SU-DHL-6 (cell line): ENCODE results near the gene RNF180.

ENCODE experiments used
- H2AFZ ChIP-seq: fragments of 200-600 bp; sonication (generic); 2 replicates; pipeline ENCODE4 v1.6.1; 2014; ENCODE audit warnings: low read depth, mild to moderate bottlenecking, moderate library complexity, mixed read lengths, antibody characterized with exemption, low read length; ENCODE audit not compliant: severe bottlenecking
- H3F3A ChIP-seq: fragments of 200-600 bp; shearing (Covaris generic); 2 replicates; pipeline ENCODE4 v1.6.0; 2016; ENCODE audit warnings: antibody characterized with exemption, mild to moderate bottlenecking; ENCODE audit not compliant: insufficient read depth
- H3K27ac ChIP-seq: fragments of 200-600 bp; sonication (generic); 2 replicates; pipeline ENCODE4 v1.5.1; 2016; ENCODE audit warnings: low read depth, mild to moderate bottlenecking, low read length, moderate library complexity, mixed read lengths
- H3K27me3 ChIP-seq: fragments of 200-600 bp; sonication (generic), shearing (Covaris generic); 2 replicates; pipeline ENCODE4 v1.6.0; 2014; ENCODE audit warnings: mild to moderate bottlenecking, low read length
- H3K36me3 ChIP-seq: fragments of 200-600 bp; sonication (generic); 2 replicates; pipeline ENCODE4 v1.6.1; 2014; ENCODE audit warnings: mild to moderate bottlenecking, low read length, mixed read lengths
- H3K4me2 ChIP-seq: fragments of 300-600, 200-600 bp; shearing (Covaris generic), sonication (generic); 2 replicates; pipeline ENCODE4 v1.6.0; 2014; ENCODE audit warnings: low read length, low read depth, mild to moderate bottlenecking; ENCODE audit not compliant: poor library complexity, severe bottlenecking
- H3K4me3 ChIP-seq: fragments of 200-600 bp; sonication (generic); 2 replicates; pipeline ENCODE4 v1.5.1; 2014; ENCODE audit warnings: antibody characterized with exemption, low read length, mild to moderate bottlenecking, mixed read lengths; ENCODE audit not compliant: insufficient read depth, poor library complexity, severe bottlenecking
- H3K79me2 ChIP-seq: fragments of 200-600 bp; sonication (generic); 2 replicates; pipeline ENCODE4 v1.6.1; 2014; ENCODE audit warnings: mild to moderate bottlenecking, low read length, moderate library complexity; ENCODE audit not compliant: insufficient read depth
- H3K9ac ChIP-seq: fragments of 200-600 bp; sonication (generic); 2 replicates; pipeline ENCODE4 v1.7.0; 2014; ENCODE audit warnings: mild to moderate bottlenecking, low read length
- H3K9me2 ChIP-seq: fragments of 200-600 bp; sonication (generic); replicated peaks from 2 replicates; pipeline ENCODE4 v1.6.1; 2014; ENCODE audit warnings: low read length; ENCODE audit not compliant: insufficient read depth
- H3K9me3 ChIP-seq: fragments of 200-600 bp; sonication (generic); 2 replicates; pipeline ENCODE4 v1.6.1; 2014; ENCODE audit warnings: low read length, mixed read lengths; ENCODE audit not compliant: insufficient read depth
- H4K20me1 ChIP-seq: fragments of 200-600 bp; sonication (generic); 2 replicates; pipeline ENCODE4 v1.6.1; 2014; ENCODE audit warnings: low read depth, mild to moderate bottlenecking, antibody characterized with exemption, low read length, moderate library complexity, mixed read lengths
- EZH2phosphoT487 ChIP-seq: fragments of 200-600 bp; sonication (generic), shearing (Covaris generic); conservative IDR thresholded peaks from 2 replicates; pipeline ENCODE4 v1.6.1; 2018; ENCODE audit warnings: mild to moderate bottlenecking, antibody characterized with exemption, low read length, moderate library complexity, mixed read lengths
- TF ChIP-seq, protein P1 (sequence below): fragments of 200-600 bp; sonication (generic); IDR thresholded peaks from one replicate; pipeline ENCODE4 v1.5.1; 2017; ENCODE audit warnings: antibody characterized with exemption, mild to moderate bottlenecking, low read length, moderate library complexity; ENCODE audit not compliant: insufficient read depth, poor library complexity, severe bottlenecking

RNF180 gene

DNA sequence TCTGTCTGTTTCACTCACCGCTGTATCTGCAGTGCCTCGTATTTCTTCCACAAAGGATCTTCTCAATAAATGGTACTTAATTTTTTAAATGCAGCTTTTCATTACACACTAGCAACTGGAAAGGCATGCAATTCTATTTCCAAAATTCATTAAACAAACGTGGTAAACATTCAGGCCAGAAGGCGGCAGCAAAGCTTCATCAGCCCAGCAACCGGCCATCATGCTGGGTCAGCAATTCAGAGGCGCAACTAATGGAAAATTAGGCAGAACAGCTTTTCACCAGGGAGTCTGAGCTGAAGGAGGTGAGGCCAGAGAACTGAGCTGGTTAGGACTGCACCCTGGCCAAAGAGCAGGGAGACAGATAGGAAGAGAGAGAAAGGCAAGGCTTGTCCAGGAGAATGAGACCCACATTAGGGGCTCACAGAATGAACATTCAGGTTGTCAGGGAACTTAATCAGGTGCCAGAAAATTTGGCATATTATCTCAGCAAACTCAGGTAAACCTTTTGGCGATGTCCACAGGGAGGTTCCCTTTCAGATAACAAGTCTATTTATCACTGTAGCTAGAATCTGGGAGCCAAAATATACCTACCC lies 17.7 kb upstream of the RNF180 start:
- H3K9me2 ChIP-seq = no peaks in the 10 kb centered on the region
- TF ChIP-seq, protein P1, sequence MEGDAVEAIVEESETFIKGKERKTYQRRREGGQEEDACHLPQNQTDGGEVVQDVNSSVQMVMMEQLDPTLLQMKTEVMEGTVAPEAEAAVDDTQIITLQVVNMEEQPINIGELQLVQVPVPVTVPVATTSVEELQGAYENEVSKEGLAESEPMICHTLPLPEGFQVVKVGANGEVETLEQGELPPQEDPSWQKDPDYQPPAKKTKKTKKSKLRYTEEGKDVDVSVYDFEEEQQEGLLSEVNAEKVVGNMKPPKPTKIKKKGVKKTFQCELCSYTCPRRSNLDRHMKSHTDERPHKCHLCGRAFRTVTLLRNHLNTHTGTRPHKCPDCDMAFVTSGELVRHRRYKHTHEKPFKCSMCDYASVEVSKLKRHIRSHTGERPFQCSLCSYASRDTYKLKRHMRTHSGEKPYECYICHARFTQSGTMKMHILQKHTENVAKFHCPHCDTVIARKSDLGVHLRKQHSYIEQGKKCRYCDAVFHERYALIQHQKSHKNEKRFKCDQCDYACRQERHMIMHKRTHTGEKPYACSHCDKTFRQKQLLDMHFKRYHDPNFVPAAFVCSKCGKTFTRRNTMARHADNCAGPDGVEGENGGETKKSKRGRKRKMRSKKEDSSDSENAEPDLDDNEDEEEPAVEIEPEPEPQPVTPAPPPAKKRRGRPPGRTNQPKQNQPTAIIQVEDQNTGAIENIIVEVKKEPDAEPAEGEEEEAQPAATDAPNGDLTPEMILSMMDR = peak; percentile 48
- TF ChIP-seq EZH2phosphoT487 = no peak

DNA sequence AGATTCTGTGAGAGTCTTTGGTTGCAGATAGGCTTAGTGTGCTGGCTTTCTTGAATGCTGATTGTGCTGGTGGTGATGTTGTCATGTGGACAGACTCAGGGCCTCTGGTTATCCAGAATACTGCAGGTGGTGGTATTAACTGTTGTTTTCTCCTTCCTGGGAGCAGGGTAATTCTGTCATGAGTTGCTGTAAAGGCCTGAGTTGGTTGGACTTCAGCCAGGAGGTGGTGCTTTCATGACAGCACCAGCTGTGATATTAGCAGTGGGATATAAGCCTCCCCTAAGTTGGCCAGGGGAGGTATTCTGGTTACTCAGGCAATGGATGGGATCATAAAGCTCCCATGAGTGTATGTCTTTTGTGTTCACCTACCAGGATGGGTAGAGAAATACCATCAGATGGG lies 16.4 kb upstream of the RNF180 start:
- no peaks in the 10 kb centered on the region for H3F3A ChIP-seq
- H3K36me3 ChIP-seq = no peaks in the 10 kb centered on the region
- no peaks in the 10 kb centered on the region for H3K79me2 ChIP-seq
- no peak overlapping the region for H3K9ac ChIP-seq
- H3K9me3 ChIP-seq = no peaks in the 10 kb centered on the region
- no peaks in the 10 kb centered on the region for H3K27me3 ChIP-seq
- H2AFZ ChIP-seq = no peak overlapping the region
- no peak overlapping the region for H3K4me3 ChIP-seq
- TF ChIP-seq, protein P1 = no peak
- TF ChIP-seq EZH2phosphoT487 = no peak
- H3K9me2 ChIP-seq = no peaks in the 10 kb centered on the region
- no peak overlapping the region for H3K27ac ChIP-seq
- H4K20me1 ChIP-seq = no peaks in the 10 kb centered on the region
- no peak overlapping the region for H3K4me2 ChIP-seq

More for the DNA sequence above, 17.7 kb upstream of the RNF180 start:
- H3K79me2 ChIP-seq = no peaks in the 10 kb centered on the region
- no peaks in the 10 kb centered on the region for H3K27me3 ChIP-seq
- H3K36me3 ChIP-seq = no peaks in the 10 kb centered on the region
- no peak overlapping the region for H3K27ac ChIP-seq
- H2AFZ ChIP-seq = no peak overlapping the region
- no peaks in the 10 kb centered on the region for H4K20me1 ChIP-seq
- no peaks in the 10 kb centered on the region for H3K9me3 ChIP-seq
- no peak overlapping the region for H3K4me3 ChIP-seq
- H3F3A ChIP-seq = no peaks in the 10 kb centered on the region
- H3K9ac ChIP-seq = no peak overlapping the region
- H3K4me2 ChIP-seq = no peak overlapping the region

DNA sequence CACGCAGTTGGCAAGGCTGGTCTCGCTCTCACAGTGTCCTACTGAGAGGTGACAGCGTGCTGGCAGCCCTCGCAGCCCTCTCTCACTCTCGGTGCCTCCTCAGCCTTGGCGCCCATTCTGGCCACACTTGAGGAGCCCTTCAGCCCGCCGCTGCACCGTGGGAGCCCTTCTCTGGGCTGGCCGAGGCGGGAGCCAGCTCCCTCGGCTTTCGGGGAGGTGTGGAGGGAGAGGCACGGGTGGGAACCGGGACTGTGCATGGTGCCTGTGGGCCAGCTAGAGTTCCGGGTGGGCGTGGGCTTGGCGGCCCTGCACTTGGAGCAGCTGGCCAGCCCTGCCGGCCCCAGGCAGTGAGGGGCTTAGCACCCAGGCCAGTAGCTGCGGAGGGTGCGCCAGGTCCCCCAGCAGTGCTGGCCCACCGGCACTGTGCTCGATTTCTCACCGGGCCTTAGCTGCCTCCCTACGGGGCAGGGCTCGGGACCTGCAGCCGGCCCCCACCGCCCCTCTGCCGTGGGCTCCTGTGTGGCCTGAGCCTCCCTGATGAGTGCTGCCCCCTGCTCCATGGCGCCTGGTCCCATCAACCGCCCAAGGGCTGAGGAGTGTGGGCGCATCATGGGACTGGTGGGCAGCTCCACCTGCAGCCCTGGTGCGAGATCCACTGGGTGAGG lies 15.7 kb upstream of the RNF180 start:
- Histone ChIP-seq H3K9me3 (no peaks in the 10 kb centered on the region), H3K4me3 (no peak overlapping the region), H3K4me2 (no peak overlapping the region), H3K9me2 (no peaks in the 10 kb centered on the region), H3K9ac (no peak overlapping the region), H3K79me2 (no peaks in the 10 kb centered on the region), H3K27ac (no peak overlapping the region), H3K27me3 (no peaks in the 10 kb centered on the region), H4K20me1 (no peaks in the 10 kb centered on the region), H2AFZ (no peak overlapping the region), H3F3A (no peaks in the 10 kb centered on the region), H3K36me3 (no peaks in the 10 kb centered on the region)
- TF ChIP-seq, protein P1 = no peak
- TF ChIP-seq EZH2phosphoT487 = no peak
